Rectal smooth muscle tissue (tissue), 1 donor: ENCODE results near the gene DPF1.

ENCODE experiments used
- H3K27ac ChIP-seq: one replicate; pipeline ENCODE4 v1.7.0; 2013; ENCODE audit warnings: low read depth, low read length, inconsistent platforms
- H3K27me3 ChIP-seq: one replicate; pipeline ENCODE4 v1.7.0; 2013; ENCODE audit warnings: low read length; ENCODE audit not compliant: control insufficient read depth, insufficient read depth
- H3K36me3 ChIP-seq: one replicate; pipeline ENCODE4 v1.7.0; 2013; ENCODE audit warnings: low read length; ENCODE audit not compliant: control insufficient read depth, insufficient read depth
- H3K4me1 ChIP-seq: one replicate; pipeline ENCODE4 v1.7.0; 2013; ENCODE audit warnings: low read length; ENCODE audit not compliant: control insufficient read depth, insufficient read depth
- H3K4me3 ChIP-seq: one replicate; pipeline ENCODE4 v1.7.0; 2013; ENCODE audit warnings: low read length
- H3K9ac ChIP-seq: one replicate; pipeline ENCODE4 v1.7.0; 2013; ENCODE audit warnings: low read length

Gene DPF1

GRCh38 chr19:38182536-38183210, 41.3 kb downstream of the DPF1 start:
- Histone ChIP-seq H3K9ac (no peak overlapping the region), H3K4me1 (no peaks in the 10 kb centered on the region), H3K27me3 (no peaks in the 10 kb centered on the region), H3K4me3 (no peak overlapping the region), H3K27ac (no peak overlapping the region), H3K36me3 (peaks cover 6% of the 10 kb centered on the region)

GRCh38 chr19:38180071-38180470, 44.0 kb downstream of the DPF1 start:
- H3K4me1 ChIP-seq, result no peaks in the 10 kb centered on the region
- H3K36me3 ChIP-seq, result peaks cover 5% of the 10 kb centered on the region

GRCh38 chr19:38175422-38175821, 48.6 kb downstream of the DPF1 start:
- Histone ChIP-seq H3K9ac (no peak overlapping the region), H3K36me3 (no peaks in the 10 kb centered on the region)

More at GRCh38 chr19:38180071-38180470, 44.0 kb downstream of the DPF1 start:
- Histone ChIP-seq H3K4me3 (no peak overlapping the region), H3K27me3 (no peaks in the 10 kb centered on the region), H3K9ac (no peak overlapping the region), H3K27ac (no peak overlapping the region)

GRCh38 chr19:38173291-38174041, 50.6 kb downstream of the DPF1 start:
- no peaks in the 10 kb centered on the region for H3K4me1 ChIP-seq
- H3K27ac ChIP-seq, result no peak overlapping the region
- H3K27me3 ChIP-seq, result no peaks in the 10 kb centered on the region
- H3K36me3 ChIP-seq, result no peaks in the 10 kb centered on the region
- no peak overlapping the region for H3K4me3 ChIP-seq
- no peak overlapping the region for H3K9ac ChIP-seq

More at GRCh38 chr19:38175422-38175821, 48.6 kb downstream of the DPF1 start:
- no peaks in the 10 kb centered on the region for H3K4me1 ChIP-seq
- H3K27ac ChIP-seq, result no peak overlapping the region
- H3K4me3 ChIP-seq, result no peak overlapping the region
- H3K27me3 ChIP-seq, result no peaks in the 10 kb centered on the region

GRCh38 chr19:38172001-38172400, 52.0 kb downstream of the DPF1 start:
- H3K4me1 ChIP-seq, result no peaks in the 10 kb centered on the region
- H3K9ac ChIP-seq, result no peak overlapping the region
- no peaks in the 10 kb centered on the region for H3K27me3 ChIP-seq
- H3K27ac ChIP-seq, result no peak overlapping the region
- H3K36me3 ChIP-seq, result peaks cover 2% of the 10 kb centered on the region
- H3K4me3 ChIP-seq, result no peak overlapping the region

- Histone ChIP-seq H3K27me3 (no peaks in the 10 kb centered on the region), H3K27ac (no peak overlapping the region), H3K4me1 (no peaks in the 10 kb centered on the region), H3K4me3 (no peak overlapping the region), H3K36me3 (peaks cover 3% of the 10 kb centered on the region), H3K9ac (no peak overlapping the region)
Observed at GRCh38 chr19:38170334-38170733, 53.7 kb downstream of the DPF1 start.

- no peaks in the 10 kb centered on the region for H3K4me1 ChIP-seq
- H3K4me3 ChIP-seq, result no peak overlapping the region
- no peaks in the 10 kb centered on the region for H3K27me3 ChIP-seq
- H3K36me3 ChIP-seq, result peaks cover 7% of the 10 kb centered on the region
- H3K27ac ChIP-seq, result no peak overlapping the region
- H3K9ac ChIP-seq, result no peak overlapping the region
Observed at GRCh38 chr19:38168637-38169036, 55.4 kb downstream of the DPF1 start.

- Histone ChIP-seq H3K27me3 (no peaks in the 10 kb centered on the region), H3K9ac (no peak overlapping the region), H3K4me3 (no peak overlapping the region), H3K27ac (no peak overlapping the region), H3K4me1 (no peaks in the 10 kb centered on the region), H3K36me3 (peaks cover 21% of the 10 kb centered on the region)
Observed at GRCh38 chr19:38165335-38165734, 58.7 kb downstream of the DPF1 start.

GRCh38 chr19:38164526-38164925, 59.5 kb downstream of the DPF1 start:
- Histone ChIP-seq H3K27ac (no peak overlapping the region), H3K4me1 (no peaks in the 10 kb centered on the region), H3K36me3 (peaks cover 23% of the 10 kb centered on the region), H3K4me3 (no peak overlapping the region), H3K27me3 (no peaks in the 10 kb centered on the region), H3K9ac (no peak overlapping the region)

GRCh38 chr19:38163419-38164290, 60.4 kb downstream of the DPF1 start:
- Histone ChIP-seq H3K9ac (no peak overlapping the region), H3K27ac (no peak overlapping the region), H3K4me1 (no peaks in the 10 kb centered on the region), H3K36me3 (peaks cover 24% of the 10 kb centered on the region), H3K27me3 (no peaks in the 10 kb centered on the region), H3K4me3 (no peak overlapping the region)

GRCh38 chr19:38162632-38163031, 61.4 kb downstream of the DPF1 start:
- no peaks in the 10 kb centered on the region for H3K27me3 ChIP-seq
- H3K9ac ChIP-seq, result no peak overlapping the region
- peaks cover 24% of the 10 kb centered on the region for H3K36me3 ChIP-seq

GRCh38 chr19:38162094-38162493, 61.9 kb downstream of the DPF1 start:
- no peaks in the 10 kb centered on the region for H3K4me1 ChIP-seq
- peaks cover 26% of the 10 kb centered on the region for H3K36me3 ChIP-seq
- H3K27me3 ChIP-seq, result no peaks in the 10 kb centered on the region
- no peak overlapping the region for H3K9ac ChIP-seq
- no peak overlapping the region for H3K27ac ChIP-seq
- H3K4me3 ChIP-seq, result no peak overlapping the region

More at GRCh38 chr19:38162632-38163031, 61.4 kb downstream of the DPF1 start:
- Histone ChIP-seq H3K4me3 (no peak overlapping the region), H3K27ac (no peak overlapping the region), H3K4me1 (no peaks in the 10 kb centered on the region)
